ENCODE results near the gene ANKRD44.

The ANKRD44 gene

DNA sequence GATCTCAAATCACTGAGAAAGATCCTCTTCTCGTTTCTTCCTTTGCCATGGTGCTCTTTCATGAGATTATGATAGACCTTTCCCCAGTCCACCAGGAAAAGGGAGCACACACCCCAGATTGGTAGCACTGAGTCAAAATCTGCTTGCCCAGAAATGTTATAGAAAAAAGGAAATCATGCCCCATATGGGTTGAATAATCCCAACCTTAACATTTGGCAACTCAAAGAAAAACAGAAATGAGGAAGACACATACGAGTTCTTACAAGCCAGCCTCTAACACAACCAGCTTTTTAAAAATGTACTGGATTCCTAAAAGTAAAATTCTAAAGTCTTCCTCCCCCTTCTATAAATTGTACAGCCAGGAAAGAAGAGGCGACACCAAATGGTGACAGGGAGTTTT is 103.0 kb downstream of the ANKRD44 start:
- no peak for DNase-seq (ENCODE audit: low read depth)

DNA sequence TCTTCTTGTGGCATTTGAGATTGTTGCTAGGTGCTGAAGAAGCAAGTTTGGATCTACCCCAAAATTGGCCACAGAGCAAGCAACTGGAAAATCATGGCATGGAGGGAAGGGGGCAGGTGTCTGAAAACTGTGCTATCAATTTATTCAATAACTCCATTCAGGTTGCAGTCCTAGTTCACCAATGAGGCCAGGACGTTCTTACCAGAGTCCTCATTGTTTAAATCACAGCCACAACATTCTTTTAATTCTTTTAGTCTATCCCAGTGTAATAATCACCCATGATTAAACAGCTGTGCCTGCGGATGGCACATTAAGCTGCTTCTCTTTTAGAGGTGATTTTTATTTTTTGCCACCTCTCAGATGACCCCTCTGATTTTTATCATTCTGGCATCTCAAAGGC is 103.5 kb downstream of the ANKRD44 start:
- DNase-seq (ENCODE audit: low read depth) = no peak

DNA sequence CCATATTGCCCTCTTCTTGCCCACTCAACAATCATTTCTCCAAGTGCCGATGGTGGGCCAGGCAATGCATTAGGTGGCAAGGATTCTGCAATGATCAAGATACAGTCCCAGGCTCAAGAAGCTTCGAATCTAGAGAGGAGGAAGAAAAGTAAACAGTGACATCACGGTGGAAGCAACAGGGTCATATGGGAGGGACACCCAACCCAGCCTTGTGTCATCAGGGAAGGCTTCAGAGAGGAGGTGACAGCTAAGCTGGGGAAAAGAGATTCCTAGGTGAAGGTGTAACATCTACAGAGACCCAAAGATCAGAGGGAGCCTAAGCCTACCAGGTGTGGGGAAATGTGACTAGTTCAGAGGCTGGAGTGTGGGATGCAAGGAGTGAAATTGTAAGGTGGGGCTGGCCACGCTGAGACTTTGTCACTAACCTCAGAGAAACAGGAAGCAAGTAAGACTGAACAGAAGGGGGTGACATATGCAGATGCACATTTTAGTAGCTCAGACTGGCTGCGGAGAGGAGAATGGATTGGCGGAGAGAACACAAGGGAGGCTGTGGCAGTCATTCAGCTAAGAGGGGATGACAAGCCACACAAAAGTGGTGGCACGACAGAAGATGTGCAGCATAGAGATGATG is 104.9 kb downstream of the ANKRD44 start:
- DNase-seq (ENCODE audit: low read depth) = peak; percentile 32

DNA sequence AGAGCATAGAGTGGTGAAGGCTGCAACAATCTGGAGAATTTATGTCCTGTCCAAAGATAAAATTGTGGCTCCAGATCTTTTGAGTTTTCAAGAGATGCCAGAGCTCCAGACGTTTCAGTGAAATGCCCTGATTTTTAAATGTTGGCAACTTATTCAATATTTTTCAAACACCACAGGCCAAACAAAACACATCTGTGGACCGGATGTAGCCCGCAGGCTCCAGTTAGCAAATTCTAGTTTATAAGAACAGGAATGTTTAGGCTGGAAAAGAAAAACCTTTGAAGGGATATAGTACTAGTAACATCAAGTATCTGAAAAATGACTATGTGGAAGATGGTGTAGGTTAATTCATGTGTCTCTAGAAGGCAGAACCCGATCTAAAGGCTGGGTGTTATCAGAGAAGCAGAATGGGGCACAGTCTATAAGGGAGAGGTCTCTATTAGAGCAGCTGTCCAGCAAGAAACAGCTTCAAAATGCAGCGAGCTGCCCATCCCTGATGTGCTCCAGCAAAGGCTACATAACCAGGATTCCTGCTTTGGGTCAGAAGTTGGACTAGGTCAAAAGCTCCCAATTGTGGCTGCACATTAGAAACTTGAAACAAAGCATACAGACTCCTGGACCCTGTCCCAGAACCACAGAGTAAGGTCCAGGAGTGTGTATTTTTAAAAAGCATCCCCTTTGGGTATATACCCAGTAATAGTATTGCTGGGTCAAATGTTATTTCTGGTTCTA is 105.9 kb downstream of the ANKRD44 start:
- no peak for DNase-seq (ENCODE audit: low read depth)

DNA sequence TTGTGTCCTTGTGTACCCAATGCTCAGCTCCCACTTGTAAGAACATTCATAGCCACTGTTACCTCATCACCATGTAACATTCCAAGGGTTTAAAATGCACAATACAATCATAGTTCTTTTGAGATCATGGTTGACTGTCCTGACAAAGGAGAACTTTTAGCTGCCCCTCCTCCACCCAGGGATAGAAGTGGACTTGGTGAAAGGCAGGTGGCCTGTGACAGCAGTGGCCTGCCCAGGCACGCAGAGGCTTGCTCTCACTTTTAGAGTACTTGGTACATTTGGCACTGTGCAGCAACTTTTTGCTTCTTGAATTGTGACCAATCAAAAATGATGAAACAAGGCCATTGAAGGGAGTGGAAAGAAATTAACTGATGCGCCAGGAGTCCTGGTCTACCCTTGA is 108.7 kb downstream of the ANKRD44 start:
- DNase-seq (ENCODE audit: low read depth) = no peak

DNA sequence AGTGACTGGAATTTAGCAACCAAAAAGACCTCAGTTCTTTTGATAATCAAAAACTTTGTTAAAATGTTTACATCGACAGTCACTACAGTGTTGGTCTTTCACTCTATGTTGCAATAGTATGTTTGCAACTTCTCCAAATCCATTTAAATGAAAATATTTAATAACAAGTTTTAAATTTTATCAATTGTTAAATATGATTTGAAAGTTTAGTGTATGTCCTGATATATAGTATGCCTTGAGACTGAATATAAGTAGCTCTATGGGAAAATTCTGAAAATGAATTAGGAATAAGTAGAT is 109.9 kb downstream of the ANKRD44 start:
- DNase-seq (ENCODE audit: low read depth) = no peak

DNA sequence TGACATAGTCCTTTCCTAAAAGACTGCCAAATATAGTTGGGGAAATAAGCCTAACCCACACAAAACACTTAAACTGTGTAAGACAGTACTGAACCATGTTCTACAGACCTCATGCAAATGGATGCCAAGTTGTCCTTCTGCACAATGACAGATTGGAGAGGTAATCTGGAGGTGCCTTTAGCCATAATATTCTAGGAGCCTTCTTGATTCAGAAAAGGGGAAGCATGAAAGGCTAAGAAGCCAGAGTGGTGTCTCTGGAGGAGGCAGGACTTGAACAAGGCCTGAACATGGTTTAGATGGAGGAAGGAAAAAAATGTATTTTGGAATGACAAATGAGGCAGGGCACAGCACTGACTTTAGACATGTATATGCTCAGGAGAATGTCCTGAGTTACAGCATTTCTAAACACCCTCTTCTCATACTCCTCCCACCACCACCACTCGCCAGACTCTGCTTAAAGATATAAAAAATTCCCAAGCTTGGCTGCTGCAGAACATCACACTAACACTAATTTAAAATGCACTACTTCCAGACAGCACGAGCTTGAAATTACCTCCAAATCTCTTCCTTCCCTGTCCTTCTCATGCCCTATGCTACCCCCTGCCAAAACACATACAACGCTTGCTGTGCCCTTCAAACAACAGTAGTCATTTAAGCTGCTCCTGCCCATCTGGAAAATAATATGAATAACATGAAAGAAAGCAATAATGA is 110.4 kb downstream of the ANKRD44 start:
- no peak for DNase-seq (ENCODE audit: low read depth)

DNA sequence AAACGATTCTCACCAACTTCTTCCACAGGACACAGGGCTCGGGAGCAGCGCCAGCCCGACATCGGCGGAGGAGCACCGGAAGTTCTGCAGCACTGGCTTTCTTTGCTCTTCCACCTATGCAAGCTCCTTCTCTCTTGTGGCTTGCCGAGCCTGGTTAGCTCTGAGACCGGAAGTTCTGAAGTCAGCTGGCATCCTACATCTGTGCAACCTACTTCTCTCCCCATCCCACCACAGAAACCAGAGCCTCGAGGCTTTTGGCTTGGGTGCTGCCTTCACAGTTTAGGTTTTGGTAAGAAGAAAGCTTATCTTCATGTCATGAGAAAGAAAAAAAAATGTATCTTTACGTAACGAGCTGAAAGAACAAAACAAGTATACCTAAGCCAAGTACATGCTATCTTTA is 111.7 kb downstream of the ANKRD44 start:
- peak; percentile 66 for DNase-seq (ENCODE audit: low read depth)

DNA sequence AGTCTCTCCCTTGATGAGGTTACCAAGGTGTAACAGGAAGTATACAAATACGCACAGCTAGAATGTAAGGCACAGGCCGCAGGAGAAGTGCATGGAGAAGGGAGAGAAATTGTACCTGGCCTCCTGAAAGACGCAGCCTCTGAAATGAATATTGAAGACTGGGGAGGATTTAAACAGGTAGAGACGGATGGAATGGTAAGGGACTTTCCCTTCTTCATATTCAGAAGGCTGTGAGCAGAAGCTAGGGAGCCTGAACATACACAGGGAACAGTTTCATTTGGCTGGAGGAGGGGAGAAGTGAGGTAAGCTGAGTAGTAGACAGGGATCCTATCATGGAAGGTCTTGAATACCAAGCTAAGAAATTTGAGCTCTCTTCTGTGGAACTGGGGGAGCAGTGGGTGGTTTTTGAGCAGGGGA is 112.7 kb downstream of the ANKRD44 start:
- no peak for DNase-seq (ENCODE audit: low read depth)

DNA sequence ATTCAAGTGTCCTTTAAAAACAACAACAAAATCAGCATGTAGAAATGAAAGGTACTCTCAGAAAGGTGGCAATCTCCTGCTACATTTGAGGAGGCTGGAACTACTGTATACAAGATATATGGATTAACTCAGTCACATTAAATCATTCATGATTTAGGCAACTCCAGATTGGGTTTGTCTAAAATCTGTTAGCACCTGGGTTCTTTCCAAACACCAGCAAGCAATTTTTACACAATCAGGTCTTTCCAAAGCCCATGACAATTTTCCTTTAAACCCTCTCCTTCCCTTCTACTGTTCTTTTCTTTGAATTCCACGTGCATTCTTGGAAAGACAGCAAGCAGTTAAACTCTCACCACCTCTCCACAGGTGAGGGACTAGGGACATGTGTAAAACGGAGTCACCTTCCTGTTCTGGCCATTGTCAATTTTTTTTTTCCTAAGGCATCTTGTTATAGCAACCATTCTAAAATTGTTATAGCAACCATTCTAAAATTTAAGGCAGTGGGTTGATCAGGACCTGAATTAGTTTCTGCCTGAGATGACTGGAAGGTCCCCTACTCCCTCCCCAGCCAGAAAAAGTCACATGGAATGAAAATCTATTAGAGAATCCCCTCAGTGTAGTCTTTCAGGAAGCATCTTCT is 113.9 kb downstream of the ANKRD44 start:
- DNase-seq (ENCODE audit: low read depth) = no peak

DNA sequence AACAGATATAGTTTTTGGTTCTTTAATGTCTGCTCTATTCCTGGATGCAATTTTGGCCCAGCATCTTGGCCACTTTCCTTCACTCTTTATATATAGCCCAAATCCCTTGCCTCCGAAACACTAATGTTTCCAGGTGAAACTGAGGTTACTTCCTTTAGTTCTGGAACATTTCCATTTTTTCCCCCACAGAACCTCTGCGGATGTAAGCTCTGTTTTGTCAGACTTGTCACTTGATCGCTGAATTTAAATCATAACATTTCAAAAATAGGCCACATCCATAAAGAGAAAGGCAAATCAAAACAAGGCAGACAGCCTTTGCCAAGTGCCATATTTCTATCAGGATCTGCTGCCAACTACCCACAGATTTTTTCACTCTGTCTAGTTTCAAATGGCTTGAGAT is 115.1 kb downstream of the ANKRD44 start:
- no peak for DNase-seq (ENCODE audit: low read depth)

DNA sequence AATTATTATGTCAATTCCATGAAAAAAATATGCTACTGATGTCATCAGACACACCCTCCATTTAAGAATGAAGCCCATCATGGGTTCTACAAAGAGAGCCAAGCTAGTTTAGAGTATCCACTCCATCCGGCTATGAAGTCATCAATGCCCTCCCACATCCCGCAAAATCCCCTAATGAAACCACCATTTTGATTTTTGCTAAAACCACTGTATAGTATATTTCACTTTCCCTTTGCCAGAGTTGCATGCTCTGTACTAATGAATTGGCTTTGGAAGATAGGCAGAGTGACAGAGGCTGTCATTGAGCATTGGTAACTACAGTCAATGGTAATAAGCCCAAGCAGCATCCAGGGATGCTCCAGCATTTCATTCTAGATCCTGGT is 118.6 kb downstream of the ANKRD44 start:
- no peak for DNase-seq (ENCODE audit: low read depth)

DNA sequence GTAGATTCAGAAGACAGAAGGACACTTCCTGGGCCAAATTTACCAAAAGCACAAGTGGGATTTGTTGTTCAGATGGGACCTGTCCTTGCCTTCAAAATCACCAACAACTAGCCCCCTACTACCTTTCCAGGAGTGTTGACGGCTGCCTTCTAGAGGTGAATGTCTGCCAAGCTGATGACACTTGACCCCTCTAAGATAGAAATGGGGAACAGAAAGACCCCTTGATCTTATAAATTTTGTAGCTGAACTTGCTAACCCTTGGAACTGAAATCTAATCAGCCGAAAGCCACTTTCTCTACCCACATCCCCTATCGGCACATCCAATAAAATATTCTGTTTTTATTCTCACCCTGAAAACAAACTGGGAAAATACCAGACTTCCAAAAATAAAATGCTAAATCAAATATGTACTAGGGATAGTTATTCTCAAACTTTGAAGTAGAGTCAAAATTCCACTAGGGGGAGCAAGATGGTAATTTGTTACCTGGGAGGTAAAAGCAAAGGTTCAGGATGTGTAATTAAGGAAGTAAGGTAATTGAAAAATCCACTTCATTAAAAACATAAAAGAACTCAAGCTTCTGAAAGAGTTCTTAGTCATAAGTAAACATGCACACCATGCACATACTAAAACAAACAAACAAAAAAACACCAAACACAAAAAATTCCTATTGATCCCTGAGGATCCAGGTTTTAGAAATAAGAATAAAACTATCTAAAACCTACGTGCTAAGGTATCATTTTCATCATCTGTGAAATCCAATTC is 119.2 kb downstream of the ANKRD44 start:
- no peak for DNase-seq (ENCODE audit: low read depth)

DNA sequence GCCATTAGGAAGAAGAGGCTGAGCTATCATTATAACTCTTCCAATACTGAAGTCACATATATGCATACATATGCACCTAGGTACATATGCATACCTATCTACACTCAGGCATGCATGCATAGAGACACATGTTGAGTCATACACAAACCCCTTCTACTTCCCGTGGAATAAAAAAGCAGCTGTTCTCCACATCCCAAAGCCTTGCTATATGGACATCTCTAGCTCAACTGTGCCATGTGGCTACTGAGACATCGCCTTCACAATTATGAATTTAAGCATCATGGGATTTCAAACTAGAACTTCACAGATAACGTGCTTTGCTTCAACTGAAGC is 120.5 kb downstream of the ANKRD44 start:
- no peak for DNase-seq (ENCODE audit: low read depth)

DNA sequence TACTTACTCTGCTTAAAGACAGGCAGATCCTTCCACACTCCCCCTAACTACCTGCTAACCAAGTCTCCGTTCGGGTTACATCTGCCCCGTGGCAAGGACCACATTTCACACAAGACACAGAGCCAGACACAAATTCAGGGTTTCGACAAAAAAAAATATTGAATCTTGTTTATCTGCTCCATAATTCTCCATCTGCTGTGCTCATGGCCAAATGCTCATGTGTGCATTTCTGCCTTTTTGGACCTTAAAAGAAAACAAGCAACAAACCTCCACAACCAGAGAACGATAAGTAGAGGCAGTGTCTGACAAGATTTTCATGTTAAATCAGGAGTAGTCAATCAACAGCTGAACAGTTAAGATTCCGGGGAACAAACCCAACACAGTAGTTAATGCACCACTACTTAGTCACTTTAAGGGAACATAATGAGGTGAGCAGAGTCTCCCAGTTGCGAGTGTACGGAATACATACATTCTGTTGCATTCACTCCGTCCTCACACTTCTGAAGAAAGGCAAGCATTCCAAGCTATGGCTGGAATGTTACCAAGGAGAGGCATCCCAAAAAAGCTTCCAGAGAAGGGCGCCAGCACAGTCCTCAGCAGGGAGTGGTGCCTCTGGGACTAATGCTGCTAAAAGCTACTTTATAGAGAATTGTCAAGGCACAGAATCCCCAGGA is 121.0 kb downstream of the ANKRD44 start:
- DNase-seq (ENCODE audit: low read depth) = no peak

DNA sequence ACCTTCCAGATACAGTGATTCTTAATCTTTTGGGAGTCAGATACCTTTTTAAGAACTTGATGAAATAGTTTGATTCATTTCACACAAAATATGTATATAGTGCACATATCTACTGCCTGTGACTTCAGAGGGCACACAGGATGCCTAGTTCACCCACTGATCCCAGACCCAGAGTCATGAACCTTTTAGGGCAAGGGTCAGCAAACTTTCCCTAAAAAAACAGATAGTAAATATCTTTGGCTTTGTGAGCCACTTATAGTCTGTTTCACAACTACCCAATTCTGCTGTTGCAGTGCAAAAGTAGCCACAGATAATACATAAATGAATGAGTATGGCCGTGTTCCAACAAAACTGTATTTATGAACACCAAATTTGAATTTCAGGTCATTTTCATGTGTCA is 124.9 kb downstream of the ANKRD44 start:
- DNase-seq (ENCODE audit: low read depth) = no peak

DNA sequence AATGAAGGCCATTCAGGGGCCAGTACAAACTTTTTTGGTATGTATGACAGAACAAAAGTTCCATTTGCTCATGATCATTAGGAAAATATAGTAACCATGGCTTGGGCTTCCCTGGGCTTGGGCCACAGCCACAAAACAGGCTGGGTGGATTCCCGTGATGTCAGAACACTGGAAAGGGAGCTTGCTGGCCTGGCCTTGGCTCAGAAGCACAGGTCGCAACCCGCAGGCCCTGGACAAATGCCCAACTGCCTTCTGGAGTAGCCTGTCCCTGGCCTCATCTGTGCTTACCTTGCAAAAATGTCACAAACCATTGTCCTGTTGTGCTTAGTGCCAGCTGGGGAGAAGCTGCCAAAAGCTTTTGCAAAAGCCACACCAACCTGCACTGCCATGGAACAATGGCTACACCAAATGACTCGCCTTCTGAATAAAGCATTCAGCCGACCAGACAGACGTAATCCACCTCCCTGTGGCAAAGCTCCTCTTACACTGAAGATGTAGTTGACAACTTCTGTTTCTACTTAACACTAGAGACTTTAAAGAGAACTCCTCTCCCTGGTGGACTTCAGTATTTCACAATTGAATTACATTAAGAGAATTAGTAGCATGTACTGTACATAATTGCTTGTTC is 125.5 kb downstream of the ANKRD44 start:
- no peak for DNase-seq (ENCODE audit: low read depth)

DNA sequence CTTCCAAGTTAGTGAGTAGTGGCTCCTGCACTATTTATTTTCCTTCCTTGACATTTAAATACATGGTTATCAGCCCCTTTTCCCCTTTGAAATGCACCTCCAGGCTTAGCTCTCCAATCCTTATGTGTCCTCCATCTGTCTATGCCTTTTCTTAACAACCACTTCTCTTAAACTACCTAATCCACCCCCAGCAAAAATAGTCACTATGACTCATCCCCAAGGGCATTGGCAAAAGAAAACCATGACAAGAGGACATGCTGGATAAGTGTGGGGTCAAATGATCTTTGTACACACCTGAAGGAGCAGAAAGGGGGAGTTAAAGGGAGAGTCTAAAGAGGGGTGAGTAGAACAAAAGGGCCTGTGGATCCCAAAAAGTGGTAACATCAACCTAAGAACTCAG is 127.2 kb downstream of the ANKRD44 start:
- no peak for DNase-seq (ENCODE audit: low read depth)

DNA sequence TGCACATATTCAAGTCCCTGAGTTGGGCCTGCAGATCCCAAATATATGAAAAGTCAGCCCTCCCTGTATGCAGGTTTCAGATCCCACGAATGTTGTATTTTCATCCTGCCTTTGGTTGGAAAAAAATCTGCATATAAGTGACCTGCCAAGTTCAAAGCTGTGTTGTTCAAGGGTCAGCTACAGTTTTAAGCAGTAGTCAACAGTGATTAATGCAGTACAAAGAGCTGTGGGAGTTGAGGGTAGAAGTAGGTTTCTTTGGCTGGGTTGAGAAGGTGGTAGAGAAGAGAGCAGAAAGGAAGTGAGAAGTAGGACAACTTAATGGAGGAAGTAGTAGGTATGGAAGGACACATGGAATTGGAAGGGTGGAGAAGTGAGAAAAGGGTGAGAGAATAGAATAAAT is 127.9 kb downstream of the ANKRD44 start:
- no peak for DNase-seq (ENCODE audit: low read depth)

DNA sequence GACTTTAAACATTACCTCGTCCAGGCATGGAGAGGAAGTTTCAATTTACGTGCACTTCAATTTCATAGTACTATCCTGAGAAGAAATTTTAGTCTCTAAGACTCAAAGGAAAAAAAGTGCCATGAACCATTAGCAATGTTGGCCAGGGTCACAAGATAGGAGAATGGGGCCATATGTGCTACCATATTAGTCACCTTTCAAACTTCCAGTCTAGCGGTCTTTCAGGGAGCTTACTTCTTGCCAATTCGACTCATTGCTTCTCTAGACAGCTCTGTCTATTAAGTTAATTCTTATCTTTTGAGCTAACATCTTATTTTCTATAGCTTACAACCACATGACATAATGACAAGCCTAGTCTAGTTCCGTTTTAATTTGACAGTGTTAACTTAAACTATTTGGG is 129.1 kb downstream of the ANKRD44 start:
- DNase-seq (ENCODE audit: low read depth) = no peak

DNA sequence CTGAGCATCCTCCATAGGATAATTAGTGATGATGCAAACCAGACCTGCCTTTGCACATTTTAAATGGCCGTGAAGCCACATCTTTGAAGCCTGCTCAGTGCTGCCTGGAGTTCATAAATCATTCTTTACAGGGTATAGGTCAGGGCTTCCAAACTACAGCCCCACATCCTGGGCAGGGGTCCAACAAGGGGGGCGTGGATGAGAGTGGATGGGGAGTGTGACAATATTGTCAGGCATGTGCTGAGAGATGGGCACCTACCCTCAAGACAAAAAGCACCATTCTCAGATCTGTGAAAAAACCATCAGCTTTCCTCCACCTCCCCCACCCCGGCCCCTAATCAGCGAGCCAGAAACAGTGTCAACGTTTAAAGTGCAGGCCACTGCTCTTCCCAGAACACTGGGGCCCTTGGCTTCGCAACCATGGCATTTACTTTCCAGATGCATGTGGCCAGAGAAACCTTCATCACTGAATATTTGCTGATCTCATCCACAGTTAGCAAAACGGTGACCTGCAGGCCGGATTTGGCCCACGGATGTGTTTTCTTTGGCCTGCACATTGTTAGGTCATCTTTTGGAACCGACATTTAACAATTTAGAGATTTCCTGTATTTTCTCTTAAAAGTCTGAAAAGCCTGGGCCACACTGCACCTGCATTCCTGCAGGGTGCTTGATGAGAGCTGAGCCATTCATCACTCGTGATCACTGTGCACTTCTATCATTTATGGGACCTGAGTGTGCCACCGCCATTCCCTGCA is 130.7 kb downstream of the ANKRD44 start:
- DNase-seq (ENCODE audit: low read depth) = no peak
